Cerebellar cortex (tissue), 1 donor: ENCODE measurements around the gene EFHB.
"Not testable (repeated sequence)": the region's sequence is repeated elsewhere in the genome, so short reads cannot be mapped to it uniquely, and the experiment has no call there.

Experiments
- DNase-seq: peaks from one replicate; pipeline ENCODE4 v3.0.0-alpha.2; 2015; ENCODE audit warnings: low spot score

EFHB gene, protein sequence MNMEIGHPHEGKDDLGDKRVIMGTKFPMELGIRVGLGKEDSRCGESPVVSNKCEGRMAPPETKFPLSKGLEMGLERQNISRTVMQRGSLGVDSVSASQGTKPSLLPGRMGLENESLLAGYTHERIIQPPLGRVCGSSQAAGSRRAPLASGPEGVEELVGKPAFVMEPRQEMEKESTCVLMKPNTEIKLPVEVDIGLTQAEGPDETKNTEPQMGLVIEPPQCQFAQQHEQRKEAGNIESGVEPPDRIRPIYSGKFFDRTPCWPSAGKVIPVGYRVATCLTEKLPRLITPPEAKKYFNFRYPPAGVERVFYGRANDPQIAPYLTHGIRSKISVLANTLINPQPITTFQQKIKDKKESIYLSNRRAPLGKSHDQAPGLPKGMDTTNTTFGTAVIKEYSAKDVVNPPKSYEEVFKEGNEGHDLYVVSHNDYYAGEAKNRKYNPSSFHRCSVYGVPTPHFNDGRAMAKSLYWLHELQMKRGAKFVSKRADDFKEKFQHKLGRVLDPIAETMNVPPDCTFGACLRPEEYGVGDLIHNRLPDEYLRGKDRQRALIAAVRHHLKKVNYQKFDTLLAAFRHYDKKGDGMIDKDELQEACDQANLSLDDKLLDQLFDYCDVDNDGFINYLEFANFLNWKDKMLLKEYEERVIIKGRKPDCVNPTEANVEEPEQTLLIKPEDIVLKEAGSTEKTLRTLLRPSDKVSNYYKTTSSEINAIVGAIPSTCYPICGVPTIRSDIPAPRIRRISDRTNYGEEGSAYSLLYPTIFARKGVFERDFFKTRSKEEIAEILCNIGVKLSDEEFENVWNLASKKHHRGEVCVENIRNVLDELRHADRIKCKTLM

DNA sequence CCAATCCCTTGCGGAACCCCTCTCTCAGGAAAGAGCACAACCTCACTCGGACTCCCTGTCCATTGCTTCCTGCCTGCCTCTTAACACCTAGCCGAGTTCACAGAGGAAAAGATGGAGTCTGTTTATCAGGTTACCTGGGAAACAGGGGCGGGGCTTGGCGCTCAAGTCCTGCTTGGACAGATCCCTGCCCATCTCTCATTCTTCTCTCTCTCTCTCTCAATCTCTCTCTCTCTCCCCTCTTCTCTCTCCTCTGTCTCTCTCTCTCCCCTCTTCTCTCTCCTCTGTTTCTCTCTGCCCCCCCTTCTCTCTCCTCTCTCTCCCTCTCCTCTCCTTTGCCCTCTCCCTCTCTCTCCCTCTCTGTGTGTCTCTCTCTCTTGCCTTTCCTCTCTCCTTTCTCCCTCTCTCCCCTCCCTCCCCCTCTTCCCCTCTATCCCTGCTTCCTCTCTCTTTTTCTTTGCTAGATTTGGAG lies at the start of gene EFHB:
TSS of gene EFHB (minus strand) at position 120 of the 469 bp plus-strand sequence. CDS start 199 bp downstream, outside the sequence.
- DNase-seq = no peak

DNA sequence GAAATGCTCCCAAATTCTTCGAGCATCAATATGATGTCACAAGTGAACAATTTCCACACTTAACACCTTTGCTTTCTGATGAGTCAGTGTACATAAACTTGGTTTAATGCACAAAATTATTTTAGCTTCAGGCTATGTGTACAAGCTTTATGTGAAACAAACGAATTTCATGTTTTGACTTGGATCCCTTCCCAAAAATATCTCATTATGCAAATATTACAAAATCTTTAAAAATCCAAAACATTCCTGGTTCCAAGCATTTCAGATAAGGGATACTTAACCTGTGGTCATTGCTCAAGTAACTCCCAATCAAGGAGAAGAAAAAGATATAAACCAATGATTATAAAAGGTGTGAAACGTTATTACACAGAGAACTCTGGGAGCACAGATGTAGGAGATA lies 38.0 kb upstream of the EFHB start:
- DNase-seq = no peak

DNA sequence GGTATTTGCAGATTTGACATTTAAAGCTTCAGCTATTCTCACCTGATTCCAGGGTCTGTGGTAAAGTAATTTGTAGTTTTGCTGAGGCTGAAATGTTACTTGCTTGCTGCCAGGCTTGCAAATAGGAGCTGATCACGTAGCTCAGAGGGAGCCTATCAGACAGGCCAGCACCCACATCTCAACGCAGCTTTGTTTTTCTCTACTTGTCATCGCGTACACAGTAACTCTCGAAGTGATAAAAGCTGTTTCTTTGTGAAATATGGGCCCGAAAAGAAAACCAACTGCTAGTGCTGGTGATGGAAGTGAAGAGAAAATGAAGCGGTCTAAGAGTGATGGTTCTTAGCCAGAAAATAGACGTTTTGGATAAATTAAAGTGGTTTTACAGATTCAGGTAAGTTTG lies 36.3 kb upstream of the EFHB start:
- no peak for DNase-seq

DNA sequence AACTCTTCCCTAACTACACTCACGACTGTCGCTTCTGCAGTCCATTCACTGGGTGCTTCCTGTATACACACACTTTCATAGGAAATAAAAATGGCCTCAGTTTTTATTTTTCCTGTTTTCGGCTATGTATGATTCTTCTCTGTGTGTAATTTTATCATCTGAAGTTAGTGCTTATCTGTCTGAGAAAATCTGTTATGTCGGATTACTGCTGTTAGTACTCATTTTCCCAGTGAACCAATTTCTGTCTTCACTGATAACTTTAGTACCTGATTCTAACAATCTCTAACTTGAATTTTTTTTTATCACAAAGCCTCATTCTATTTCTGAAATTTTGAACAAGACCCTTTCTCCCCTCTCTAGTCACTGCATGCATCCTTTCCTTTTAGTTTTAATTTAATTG lies 33.8 kb upstream of the EFHB start:
- DNase-seq = no peak

- DNase-seq = no peak
Measured at GRCh38 chr3:19967208-19967607, 33.2 kb upstream of the EFHB start.

DNA sequence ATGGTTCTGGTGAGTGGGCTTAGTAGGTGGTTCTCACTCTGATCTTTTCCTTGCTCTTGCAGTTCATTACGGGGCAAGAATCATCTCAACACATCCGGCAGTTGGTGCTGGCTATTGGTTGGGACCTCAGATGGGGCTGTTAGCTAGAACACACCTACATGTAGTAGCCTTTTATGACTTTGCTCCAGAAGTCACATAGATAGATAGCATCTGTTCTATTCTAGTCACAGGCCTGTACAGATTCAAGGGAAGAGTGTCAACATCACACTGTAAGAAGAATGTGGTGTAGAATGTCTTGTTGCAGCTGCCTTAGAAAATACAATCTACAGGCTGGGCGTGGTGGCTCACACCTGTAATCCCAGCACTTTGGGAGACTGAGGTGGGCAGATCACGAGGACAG lies 27.9 kb upstream of the EFHB start:
- DNase-seq = no peak

- no peak for DNase-seq
Measured at GRCh38 chr3:19960696-19961095, 26.7 kb upstream of the EFHB start.

- no peak for DNase-seq
Measured at GRCh38 chr3:19959505-19959904, 25.5 kb upstream of the EFHB start.

GRCh38 chr3:19957354-19957753 lies 23.3 kb upstream of the EFHB start:
- DNase-seq = not testable (repeated sequence)

- DNase-seq = no peak
Measured at GRCh38 chr3:19954676-19955075, 20.7 kb upstream of the EFHB start.

DNA sequence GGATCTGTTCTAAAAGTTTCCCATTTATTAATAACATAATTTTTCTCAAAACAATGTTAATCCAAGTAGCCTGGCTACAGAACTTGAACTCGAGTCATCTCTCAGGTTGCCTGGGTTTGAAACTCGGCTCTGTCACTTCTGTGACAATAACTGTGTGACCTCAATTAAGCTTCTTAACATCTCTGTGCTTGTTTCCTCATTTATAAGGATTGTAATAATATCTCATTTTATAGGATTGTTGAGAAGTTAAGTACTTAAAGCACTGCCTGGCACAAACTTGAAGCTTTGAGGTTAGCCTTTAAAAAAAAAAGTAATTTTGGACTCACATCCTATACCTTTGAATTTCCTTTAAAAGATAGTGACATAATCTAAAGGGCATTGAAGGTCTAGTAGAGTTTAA lies 16.3 kb upstream of the EFHB start:
- no peak for DNase-seq

- no peak for DNase-seq
Measured at GRCh38 chr3:19948226-19948591, 14.2 kb upstream of the EFHB start.

- DNase-seq = peak; percentile 38
Measured at GRCh38 chr3:19947549-19948225, 13.7 kb upstream of the EFHB start.

DNA sequence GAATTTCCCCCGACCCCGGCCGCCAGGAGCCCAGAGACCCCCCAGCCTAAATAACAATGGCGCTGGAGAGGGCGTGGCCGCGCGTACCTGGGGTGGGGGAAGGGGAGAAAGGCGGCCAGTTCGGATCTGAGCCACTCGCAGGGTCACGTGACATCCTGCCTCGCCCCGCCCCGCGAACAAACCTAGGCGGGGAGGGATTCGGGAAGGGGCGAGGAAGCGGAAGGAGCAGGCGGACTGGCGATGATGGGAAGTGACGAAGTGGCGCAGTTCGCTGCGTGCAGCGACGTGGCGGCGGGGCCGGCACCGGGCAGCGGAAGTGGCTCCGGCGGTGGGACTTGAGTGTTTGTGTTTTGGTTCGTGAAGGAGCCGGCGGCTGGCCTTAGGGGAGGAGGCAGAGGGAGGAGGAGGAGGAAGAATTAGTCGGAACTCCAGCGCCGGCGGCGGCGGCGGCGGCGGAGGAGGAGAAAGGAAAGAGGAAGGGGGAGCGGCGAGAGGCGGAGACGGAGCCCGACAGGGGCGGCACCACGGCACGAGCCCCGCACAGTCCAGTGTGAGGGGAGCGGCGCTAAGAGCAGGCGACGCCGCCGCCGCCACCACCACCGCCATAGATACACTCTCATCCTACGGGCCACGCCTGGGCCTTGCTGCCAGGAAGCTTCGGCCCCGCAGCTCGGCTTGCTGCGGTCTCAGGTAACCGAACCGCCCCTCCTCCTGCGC lies 13.0 kb upstream of the EFHB start, which contains the start of gene RAB5A:
TSS of gene RAB5A (plus strand) at position 266 of the 717 bp plus-strand sequence. CDS start 3,802 bp downstream, outside the sequence.
- peak; percentile 99 for DNase-seq

- DNase-seq = peak; percentile 10
Measured at GRCh38 chr3:19945969-19946831, 12.2 kb upstream of the EFHB start.

DNA sequence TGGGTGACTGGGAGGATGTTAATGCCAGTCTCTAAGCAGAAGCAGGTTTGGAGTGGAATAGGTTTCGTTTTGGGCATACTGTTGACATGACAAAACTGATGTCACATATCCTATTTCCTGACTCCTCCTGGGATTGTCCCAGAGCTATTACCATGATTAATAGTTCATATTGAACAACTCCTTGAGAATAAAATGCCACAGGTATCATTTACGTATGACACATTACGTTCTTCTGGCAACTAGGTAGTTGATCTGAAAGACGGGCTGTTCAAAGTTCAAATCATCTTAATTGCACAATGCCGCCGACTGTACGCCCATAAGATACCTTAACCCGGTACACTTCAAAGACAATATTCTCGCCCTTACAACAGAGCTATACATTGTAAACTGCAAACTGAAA lies 11.5 kb upstream of the EFHB start:
- no peak for DNase-seq

DNA sequence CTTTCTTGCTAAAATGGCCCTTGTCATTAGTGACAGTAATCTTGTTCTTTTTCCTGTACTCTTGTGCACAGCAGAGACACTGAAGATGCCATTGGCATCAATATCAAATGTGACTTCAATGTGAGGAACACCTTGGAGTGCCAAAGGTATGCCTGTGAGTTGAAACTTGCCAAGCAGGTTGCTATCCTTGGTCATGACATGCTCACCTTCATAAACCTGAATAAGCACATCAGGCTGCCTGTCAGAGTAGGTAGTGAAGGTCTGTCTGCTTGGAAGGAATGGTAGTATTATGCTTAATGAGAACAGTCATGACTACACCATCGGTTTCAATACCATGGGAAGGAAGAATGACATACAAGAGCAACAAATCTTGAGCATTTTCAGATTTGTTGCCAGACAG lies 6.6 kb upstream of the EFHB start:
- DNase-seq = no peak

- no peak for DNase-seq
Measured at GRCh38 chr3:19938295-19938627, 4.2 kb upstream of the EFHB start.

- DNase-seq = no peak
Measured at GRCh38 chr3:19937459-19938294, 3.7 kb upstream of the EFHB start.

DNA sequence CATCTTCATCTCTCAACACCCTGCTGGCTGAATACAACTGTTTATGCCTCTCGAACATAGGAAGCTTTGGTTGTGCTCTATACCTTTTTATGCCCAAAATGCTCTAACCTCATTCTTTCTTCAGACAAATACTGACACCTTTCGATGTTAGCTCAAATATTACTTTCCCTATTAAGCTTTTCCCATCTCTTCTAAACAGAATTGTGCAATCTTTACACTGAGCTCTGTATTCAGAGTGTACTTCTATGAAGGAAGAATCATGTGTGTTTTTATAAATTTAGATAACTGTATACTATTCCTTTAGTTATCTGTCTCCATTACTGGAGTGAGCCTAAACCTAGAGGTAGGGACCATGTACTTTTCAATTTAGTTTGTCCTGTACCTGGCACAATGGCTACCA lies 1.6 kb downstream of the EFHB start:
- no peak for DNase-seq
